Activated CD4-positive, alpha-beta T cell treated with anti-CD3 and anti-CD28 coated beads for 24 hours (primary cell): Measurements from ENCODE around the gene ACOXL.

Experiments used
- DNase-seq, 2 donors: peaks; one replicate each; pipeline ENCODE4 v3.0.0-alpha.2; 2020; ENCODE audit warnings: low read depth in 2 of 2

Gene ACOXL

DNA sequence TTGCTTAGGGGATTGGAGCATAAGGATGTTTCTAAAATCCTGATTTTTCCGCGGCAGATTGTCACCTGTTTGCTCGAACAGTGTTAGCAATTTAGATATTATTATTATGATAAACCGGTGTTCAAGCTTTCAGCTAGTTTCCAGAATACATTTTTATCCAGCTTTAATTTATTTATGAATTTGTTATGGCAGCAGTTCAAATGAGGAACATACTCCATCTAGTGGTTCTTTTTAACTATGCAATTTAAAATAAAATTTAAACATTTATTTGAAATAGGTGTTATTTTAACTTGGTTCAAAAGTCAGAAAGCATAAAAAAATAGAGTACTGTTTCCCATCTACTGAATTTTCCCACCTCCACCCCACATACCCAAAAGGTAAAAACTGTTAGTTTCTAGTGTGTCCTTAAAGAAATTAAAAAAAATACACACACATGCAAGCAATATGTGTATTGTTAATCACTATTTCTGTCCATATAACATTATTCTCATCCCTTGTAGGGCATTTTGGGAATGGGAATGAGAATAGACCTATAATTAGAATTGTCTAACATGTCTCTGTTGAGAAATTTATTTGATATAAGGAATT is 23.2 kb downstream of the ACOXL start:
- no peak for DNase-seq

DNA sequence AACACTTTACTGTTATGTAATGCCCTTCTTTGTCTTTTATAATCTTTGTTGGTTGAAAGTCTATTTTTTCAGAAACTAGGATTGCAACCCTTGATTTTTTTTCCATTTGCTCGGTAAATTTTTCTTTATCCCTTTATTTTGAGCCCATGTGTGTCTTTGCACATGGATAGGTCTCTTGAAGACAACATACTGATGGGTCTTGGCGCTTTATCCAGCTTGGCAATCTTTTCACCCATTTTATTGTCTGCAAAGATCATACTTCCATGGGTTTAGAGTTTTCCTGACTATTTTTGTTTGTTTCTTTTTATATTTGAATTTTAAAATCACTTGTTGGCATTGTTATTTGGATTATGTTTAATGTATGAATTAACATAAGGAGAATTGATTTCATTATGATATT is 27.0 kb downstream of the ACOXL start:
- no peak for DNase-seq

DNA sequence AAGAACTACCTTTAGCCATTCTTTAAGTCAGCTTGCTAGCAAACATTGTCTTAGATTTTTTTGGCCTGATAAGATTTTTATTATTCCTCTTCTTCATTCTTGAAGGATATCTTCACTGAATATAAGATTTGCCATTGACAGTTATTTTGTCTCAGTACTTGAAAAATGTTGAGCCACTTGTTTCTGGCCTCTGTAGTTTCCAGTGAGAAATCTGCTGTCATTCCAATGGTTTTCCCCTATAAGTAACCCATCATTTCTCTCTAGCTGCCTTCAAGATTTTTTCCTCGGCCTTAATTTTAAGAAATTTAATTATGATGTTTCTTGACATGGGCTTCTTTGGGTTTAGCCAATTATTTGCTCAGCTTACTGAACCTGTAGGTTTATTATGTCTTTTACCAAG is 32.6 kb downstream of the ACOXL start:
- DNase-seq, result no peak

DNA sequence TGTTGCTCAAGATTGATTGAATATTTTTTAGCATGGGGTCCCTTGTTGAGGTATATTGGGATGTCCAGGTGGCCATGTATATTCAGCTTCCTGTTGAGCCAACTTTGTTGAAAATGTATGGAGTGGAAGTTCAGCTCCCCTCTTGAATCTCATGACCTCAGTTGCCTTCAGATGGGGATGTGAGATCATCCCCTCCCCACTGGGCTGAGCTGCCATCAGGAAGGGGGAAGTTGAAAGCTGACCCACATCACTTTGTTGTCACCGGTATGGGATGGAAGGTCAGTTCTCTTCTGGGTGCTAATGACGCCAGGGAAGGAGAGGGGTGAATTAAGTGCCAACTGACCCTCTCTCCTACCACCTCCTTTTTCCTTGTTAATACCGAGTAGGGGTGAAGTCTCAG is 33.9 kb downstream of the ACOXL start:
- no peak for DNase-seq

DNA sequence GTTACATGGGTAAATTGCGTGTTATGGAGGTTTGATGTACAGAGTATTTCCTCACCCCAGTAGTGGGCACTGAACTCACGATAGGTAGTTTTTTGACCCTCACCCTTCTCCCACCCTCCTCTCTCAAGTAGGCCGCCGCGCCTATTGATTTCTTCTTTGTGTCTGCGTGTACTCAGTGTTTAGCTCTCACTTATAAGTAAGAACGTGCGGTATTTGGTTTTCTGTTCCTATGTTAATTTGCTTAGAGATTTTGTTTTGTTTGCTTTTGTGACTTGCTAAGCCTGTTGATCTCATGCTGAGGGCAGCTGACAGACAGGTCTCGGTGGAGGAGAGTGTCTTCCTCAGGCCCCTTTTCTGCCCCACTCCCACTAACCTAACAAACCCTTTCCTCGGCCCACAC is 36.2 kb downstream of the ACOXL start:
- no peak for DNase-seq

DNA sequence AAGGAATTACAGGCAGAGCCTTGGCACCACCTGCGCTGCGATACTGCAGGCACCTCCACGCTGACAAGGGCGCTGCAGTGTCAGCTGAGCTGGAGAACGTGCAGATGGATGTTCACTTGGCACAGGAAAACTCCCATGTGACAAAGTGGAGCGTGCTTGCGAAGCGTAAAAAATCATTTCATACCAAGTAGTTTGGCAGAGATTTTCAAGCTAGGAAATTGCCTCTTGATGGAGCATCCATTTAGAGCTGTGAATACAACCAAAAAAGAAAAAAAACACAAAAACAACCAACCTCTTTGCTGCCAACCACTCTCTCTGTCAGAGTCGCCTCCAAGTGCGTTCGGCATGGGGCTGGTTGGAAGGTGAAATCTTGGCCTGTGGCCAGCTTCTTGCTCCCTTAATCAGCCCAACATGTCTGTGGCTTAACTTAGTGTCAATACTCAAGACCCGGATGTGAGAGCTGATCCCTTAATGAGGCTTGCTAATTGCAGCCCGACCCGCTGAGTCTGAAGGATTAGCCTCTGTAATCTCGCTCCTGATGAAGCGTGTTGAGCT is 38.1 kb downstream of the ACOXL start:
- DNase-seq, result no peak

DNA sequence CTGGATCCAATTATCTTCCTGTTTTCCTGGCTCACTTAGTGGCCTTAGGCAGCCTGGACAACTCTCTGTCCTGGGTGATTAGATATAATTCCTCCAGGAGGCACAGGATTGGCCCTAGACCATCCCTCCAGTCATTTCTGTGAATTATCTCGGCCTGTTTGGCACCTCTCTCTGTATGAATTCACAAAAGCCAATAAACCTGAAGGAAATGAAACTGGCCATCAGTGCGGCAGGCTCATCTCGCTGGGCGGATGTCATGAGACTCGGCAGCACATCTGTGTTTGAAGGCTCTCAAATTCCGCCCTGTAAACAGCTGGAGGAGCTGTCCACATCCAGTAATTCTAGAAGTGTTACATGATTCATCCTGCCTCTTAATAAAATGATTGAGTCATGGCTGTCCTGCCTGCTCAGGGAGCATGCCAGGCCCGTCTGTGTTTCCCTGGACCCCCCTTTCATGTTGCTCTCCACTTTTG is 38.6 kb downstream of the ACOXL start:
- no peak for DNase-seq

DNA sequence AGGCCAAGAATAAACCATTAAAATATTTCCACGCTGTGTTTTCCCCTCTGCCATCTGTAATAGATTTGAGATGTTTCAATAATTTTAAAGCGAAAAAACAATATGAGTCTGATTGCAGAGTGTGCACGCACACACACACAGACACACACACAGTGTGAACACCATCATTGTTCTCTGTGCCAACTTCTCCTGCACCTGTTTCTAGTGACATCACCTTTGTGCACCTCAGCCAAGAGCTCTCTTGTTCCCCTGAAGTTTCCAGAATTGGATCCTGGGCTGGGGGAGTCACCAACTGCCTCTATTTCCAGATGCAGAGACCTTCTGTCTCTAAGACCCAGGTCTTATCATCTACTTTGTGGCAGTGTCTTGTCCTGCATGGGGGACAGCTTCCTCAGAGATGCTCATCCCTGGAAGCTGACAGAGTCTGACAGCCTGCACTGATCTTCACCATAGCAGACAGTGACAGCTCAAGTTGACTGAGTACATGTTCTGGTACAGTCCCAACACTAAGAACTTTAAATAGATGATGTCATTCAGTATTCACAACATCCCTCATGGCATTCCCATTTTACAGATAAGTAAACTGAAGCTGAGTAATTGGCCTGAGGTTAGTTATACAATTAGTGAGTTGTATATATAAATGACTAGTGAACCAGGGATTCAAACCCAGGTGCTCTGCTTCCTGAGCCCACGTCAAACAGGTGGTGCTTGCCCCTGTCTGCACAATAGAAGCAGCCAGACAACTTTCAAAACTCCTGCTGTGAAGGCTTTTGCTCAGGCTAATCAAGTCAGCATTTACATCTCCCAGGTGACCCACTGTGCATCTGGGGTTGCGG is 39.4 kb downstream of the ACOXL start:
- no peak for DNase-seq

DNA sequence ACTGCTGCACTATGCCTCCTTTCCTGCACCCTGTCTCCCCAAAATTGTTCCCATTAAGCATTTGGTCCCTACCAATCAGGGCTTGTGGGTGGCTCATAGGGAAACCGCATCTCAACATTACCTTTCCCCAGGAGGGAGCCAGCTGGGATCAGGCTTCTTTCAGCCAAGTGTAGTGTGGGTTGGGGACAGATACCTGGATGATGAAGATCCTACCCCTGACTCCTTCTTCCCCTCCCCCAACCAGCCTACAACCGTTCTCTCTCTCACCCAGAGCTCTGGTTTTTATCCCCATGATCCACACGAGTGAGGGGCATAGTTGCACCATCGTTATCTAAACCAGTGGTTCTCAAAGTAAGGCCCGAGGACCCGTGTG is 40.0 kb downstream of the ACOXL start:
- DNase-seq, result no peak

DNA sequence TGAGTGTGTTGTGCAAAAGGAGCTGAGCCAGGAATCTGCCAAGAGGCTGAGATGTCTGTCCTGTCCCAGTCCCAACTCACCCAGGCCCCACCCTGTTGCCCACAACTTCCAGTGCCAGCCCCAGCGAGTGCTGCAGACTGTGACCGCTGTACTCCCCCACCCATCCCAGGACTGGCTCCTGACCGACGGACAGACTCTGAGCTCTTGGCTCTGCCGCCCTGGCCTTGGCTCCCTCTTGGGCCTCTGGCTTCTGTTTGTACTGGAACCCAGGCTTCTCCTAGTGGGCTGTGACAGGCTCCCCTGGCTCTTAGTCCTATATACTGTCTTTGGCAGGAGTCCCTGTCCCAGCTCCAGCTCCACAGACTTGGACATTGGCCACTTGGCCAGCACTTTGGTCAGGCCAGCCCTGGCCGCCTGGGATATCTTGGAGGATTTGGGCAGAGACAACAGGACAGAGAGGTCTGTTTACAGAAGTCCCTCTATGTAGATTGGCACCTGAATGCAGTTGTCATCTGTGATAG is 41.1 kb downstream of the ACOXL start:
- DNase-seq, result no peak

DNA sequence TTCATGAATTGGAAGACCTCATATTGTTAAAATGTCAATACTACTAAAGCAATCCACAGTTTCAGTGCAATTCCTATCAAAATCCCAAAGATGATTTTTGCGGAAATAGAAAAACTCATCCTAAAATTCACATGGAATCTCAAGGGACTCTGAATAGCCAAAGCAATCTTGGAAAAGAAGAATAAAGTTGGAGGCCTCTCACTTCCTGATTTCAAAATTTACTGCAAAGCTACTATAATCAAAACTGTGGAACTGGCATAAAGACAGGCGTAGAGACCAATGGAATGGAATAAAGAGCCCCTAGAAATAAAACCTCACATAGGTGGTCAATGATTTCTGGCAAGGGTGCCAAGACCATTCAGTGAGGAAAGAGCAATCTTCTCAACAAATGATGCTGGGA is 42.3 kb downstream of the ACOXL start:
- no peak for DNase-seq

DNA sequence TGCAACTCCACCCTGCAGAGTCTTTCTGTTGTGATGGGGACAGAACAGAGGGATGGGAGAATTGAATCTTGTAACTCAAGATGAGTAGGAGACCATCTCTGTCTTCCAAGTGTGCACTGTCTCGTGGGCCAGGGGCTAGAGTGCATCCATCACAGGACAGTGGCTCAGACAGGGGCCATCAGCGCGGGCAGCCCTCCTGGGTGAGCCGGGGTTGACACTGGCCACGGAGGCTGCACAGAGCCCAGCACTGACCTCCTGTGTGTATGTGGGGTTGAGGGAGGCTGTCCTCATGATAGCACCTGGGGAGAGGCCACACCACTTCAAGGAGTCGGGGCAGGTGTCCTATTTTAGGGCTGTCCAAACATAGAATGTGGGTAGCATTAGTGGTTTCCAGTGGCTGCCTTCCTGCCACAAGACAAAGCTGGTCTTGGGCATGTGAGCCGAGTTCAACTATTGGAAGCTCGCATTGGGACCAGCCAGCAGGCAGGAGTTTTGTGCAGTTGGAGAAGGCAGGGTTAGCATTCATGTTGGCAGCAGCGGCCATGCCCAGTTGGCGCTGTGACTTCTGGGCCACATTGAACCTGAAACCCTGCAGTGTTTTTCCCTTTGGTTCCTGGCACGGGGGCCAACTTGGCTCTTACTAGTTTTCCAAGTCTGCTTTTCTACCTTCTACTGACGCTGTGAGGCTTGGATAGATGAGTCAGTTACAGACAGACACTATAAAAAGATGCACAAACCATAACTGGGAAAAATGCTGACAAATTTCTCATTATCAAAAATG is 45.3 kb downstream of the ACOXL start:
- DNase-seq, result no peak

DNA sequence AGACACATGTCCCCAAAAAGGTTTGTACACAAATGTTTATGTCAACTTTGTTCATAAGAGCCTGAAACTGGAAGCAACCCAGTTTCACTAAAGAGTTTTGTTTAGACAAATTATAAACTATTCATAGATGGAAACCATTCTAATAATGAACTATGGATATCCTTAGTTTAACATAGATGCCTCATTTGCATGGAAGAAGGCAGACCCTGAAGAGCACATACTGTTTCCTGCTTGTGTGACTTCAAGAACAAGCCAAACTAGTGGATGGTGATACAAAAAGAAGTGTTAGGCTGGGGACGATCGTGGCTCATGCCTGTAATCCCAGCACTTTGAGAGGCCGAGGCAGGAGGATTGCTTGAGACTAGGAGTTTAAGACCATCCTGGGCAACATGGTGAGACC is 48.1 kb downstream of the ACOXL start:
- no peak for DNase-seq

DNA sequence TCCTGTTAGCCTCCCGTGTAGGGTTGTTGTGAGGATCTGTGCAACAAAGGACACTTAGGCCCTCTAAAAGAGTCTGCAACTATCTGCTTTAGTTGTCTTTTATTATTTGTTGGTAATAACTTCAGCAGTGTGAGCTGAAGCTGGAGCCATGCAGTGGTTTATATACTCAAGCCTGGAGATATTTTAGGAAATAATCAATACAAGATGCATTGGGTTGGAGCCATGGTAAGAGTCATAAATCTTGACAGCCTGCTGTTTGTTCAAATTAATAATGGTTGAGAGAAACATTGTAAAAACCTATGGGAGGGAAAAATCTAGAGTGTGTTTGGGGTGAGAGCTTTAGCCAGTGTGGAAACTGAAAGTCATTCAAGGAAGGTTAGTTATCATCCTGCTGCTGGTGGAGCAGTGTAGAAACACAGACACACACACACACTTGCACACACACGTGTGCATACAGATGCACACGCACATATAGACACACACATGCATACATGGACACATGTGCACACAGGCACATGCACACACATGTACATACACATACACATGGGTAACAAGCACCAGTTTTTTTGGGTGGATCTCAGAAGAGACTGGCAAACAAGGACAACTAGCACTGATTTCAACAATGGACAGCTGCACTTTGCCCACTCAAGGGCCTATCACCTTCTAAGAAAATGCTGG is 51.0 kb downstream of the ACOXL start:
- no peak for DNase-seq

DNA sequence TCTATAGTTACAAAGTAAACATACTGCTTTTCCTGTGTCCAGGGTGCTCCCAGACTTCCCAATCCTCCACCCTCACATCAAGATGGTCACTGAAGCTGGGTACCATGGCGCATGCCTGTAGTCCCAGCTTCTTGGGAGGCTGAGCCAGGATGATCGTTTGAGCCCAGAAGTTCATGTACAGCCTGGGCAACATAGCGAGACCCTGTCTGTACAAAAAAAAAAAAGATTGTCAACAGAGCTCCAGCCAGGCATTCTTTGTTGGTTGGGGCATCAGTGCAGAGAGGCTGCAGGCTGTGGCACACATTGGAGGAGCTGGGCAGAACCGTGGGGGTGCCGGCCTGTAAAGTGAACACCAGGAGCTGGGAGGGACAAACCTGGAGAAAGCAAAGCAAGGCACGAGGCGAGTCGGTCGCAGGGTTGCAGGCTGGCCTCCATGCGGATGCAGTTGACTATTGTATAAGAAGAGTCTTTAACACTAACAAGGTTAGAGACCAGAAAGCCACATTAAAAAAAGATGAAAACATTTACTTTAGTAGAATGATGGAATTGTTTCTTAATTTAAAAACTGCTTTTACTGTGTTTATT is 51.8 kb downstream of the ACOXL start:
- DNase-seq, result no peak

DNA sequence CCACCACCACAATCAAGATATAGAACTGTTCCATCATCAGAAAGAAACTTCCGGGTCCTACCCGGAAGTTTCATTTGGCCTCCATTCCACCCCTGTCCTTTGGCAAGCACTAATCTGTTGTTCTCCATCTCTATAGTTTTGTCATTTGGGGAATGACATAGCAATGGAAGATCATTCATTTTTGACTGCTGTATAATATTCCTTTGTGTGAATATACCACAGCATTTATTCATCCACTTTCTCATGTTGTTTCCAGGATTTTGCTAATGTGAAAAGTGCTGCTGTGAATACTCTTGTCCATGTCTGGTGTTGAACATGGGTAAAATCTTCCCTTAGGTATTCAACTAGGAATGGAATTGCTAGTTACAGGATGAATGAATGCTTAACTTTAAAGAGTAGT is 53.1 kb downstream of the ACOXL start:
- DNase-seq, result no peak

DNA sequence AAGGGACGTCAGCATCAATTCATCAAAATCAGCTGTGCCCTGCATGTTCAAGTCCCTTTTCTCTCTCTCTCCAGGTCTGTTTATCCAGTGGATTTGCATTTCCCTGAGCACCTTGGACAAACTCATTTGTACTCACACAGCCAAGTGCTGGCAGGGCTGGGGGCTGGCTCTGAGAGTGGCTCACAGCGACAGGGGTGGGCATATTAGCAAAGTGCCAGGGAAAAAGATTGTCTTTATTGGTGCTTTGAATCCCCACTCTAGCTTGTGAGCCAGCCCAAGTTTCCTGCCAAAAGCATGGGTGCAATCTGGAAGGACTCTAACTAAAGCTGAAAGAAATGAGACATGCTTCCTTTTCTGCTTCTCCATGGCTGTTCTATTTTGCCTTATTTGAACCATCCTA is 56.6 kb downstream of the ACOXL start:
- DNase-seq, result no peak

DNA sequence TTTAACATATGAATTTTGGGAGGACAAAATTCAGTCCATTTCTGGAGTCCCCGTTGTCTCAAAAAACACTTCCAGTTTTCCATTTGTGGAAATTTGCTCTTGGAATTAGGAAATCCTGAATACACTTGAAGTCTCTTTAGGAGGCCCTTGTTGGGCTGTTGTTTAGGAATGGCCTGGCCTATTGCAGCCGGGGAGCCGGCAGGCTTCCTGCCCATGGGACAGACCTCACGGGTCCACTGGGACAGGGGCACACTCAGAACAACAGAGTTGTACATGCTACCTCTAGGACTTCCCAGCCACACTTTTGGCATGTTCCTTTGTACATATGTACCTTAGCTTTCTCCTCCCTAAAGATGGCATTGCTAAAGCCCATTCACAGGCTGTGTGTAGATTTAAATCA is 57.3 kb downstream of the ACOXL start:
- no peak for DNase-seq

DNA sequence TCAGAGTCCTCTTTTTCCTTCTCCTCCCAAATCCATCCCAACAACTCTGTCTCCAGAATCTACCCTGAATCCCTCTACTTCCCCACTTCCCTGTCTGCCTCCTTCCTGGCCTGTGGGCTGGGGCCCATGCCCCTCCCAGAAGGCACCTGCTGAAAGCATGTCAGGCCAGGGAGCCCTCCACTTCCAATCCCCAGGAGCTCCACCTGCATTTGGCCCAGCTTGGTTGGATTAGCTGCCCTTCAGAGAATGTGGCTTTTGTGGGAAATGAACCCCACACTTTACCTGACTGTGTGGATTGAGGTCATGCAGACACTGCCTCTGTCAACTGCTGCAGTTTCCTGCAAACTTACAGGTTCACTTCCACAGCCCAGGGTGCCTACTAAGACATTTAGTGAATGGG is 58.5 kb downstream of the ACOXL start:
- DNase-seq, result no peak

DNA sequence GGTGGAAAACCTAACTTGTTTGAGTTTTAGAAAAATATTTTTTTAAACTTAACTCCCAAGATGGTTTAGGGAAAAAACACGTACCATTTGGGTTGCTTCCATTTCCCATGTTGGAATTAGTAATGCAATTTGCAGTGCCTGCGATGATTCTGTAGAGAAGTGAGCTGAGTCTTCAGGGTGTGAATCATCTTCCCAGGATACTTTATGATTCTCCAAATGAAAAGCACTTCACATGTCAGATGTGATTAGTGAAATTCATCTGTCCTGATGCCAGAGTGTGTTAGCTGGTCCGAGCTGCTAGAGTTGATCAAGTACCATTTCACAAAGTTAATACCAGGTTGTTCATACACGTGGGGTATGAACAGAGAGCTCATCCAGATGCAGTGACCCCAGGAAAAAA is 59.1 kb downstream of the ACOXL start:
- no peak for DNase-seq

DNA sequence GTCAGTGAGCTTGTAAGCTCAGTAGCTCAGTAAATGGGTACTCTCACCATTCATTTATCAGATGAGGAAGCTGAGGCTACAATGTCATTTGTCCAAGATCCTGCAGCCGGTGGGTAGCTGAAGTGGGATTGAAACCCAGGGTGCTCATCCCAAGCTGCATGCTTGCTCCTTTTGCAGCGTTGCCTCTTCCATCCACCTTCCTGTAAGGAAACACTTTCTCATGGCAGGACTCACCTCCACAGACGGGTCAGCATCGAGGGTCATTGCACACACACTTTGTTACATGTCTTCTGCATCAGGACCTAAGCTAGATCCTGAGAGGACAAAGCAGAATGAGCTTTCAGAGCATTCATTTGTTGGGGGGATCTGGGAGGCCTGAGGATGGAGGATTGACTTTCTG is 60.7 kb downstream of the ACOXL start:
- no peak for DNase-seq
